Uterus (tissue), 2 donors: ENCODE data around the gene PGAM1.

Experiments used
- CTCF ChIP-seq, 4 experiments: fragments of 200-600 bp in 2 of 4; fragments of 450-650 bp in 2 of 4; sonication (generic) in 2 of 4; IDR thresholded peaks; one replicate each; pipeline ENCODE4 v1.5.1; 2016 to 2019; ENCODE audit warnings: antibody characterized with exemption in 4 of 4, mild to moderate bottlenecking in 2 of 4, moderate library complexity in 1 of 4
- POLR2A ChIP-seq, 2 donors: fragments of 450-650 bp; IDR thresholded peaks; one replicate each; pipeline ENCODE4 v1.6.1; 2016; ENCODE audit warnings: antibody characterized with exemption in 2 of 2, mild to moderate bottlenecking in 1 of 2, moderate library complexity in 1 of 2

GRCh38 chr10:97416565-97416964 lies 9.4 kb upstream of the PGAM1 start:
- TF ChIP-seq POLR2A (IDR thresholded peaks at IDR 0.05) (no peak), CTCF (IDR thresholded peaks at IDR 0.05) (no peak)
